CD4-positive, alpha-beta memory T cell (primary cell): Measurements from ENCODE around the gene MUC6. TPM values are rescaled to one million over a fixed set of nuclear protein-coding genes. Genes with fewer than 3 reads are reported as not detected.

ENCODE experiments used
- CTCF ChIA-PET: fragments of 350-600 bp; sonication (Branson Sonifier 250); formaldehyde crosslinking; loops from one replicate; lab custom pipeline; 2021; ENCODE audit warnings: inconsistent platforms; ENCODE audit not compliant: partially characterized antibody; lab: Charles Lee
- POLR2A ChIA-PET: fragments of 350-600 bp; sonication (Branson Sonifier 250); formaldehyde crosslinking; loops from one replicate; lab custom pipeline; 2021; ENCODE audit not compliant: partially characterized antibody; lab: Charles Lee
- DNase-seq, 5 donors: peaks; one replicate each; pipeline versions ENCODE4 v3.0.0 to v3.0.0-alpha.2; 2020 to 2022; ENCODE audit warnings: mixed read lengths in 1 of 5
- H3K27ac ChIP-seq: one replicate; pipeline ENCODE4 v1.7.0; 2013; ENCODE audit warnings: low read depth, low read length
- H3K27me3 ChIP-seq: 2 replicates; pipeline ENCODE4 v1.7.0; 2013; ENCODE audit warnings: mild to moderate bottlenecking, low read length, moderate library complexity; ENCODE audit not compliant: insufficient read depth
- H3K36me3 ChIP-seq: 2 replicates; pipeline ENCODE4 v1.7.0; 2013; ENCODE audit warnings: mild to moderate bottlenecking, low read length, moderate library complexity; ENCODE audit not compliant: insufficient read depth
- H3K4me1 ChIP-seq: 2 replicates; pipeline ENCODE4 v1.7.0; 2013; ENCODE audit warnings: mild to moderate bottlenecking, low read length, moderate library complexity; ENCODE audit not compliant: insufficient read depth
- H3K4me3 ChIP-seq, 2 donors: one replicate each; pipeline ENCODE4 v1.7.0; 2013; ENCODE audit warnings: low read length in 2 of 2, mild to moderate bottlenecking in 1 of 2
- H3K9me3 ChIP-seq, 2 donors: one replicate each; pipeline ENCODE4 v1.7.0; 2013; ENCODE audit warnings: low read length in 2 of 2, control low read depth in 1 of 2; ENCODE audit not compliant: control insufficient read depth in 1 of 2
- H3K27ac Mint-ChIP-seq, 7 donors: one replicate each; pipeline ENCODE4 v1.8.0; 2020 to 2021; ENCODE audit warnings: mixed read lengths in 7 of 7, mild to moderate bottlenecking in 6 of 7, inconsistent platforms in 3 of 7, moderate library complexity in 3 of 7
- H3K27me3 Mint-ChIP-seq, 2 donors: one replicate each; pipeline ENCODE4 v1.8.0; 2020 to 2021; ENCODE audit warnings: mixed read lengths in 2 of 2
- H3K36me3 Mint-ChIP-seq, 2 donors: one replicate each; pipeline ENCODE4 v1.8.0; 2020 to 2021; ENCODE audit warnings: mixed read lengths in 2 of 2, inconsistent platforms in 1 of 2, mild to moderate bottlenecking in 1 of 2
- H3K4me1 Mint-ChIP-seq, 4 donors: one replicate each; pipeline ENCODE4 v1.8.0; 2020 to 2021; ENCODE audit warnings: mixed read lengths in 4 of 4, mild to moderate bottlenecking in 1 of 4
- H3K4me3 Mint-ChIP-seq, 8 donors: one replicate each; pipeline ENCODE4 v1.8.0; 2020 to 2021; ENCODE audit warnings: mixed read lengths in 8 of 8, mild to moderate bottlenecking in 7 of 8, moderate library complexity in 6 of 8, inconsistent platforms in 3 of 8
- H3K9me3 Mint-ChIP-seq, 8 donors: one replicate each; pipeline ENCODE4 v1.8.0; 2020 to 2021; ENCODE audit warnings: mixed read lengths in 8 of 8, mild to moderate bottlenecking in 5 of 8, inconsistent platforms in 3 of 8, moderate library complexity in 1 of 8
- intact Hi-C: fragments of 100-400 bp; cut with micrococcal nuclease; formaldehyde crosslinking; loops from one replicate; pipeline ENCODE4 v1.15.1; 2023
- polyA plus RNA-seq, 2 donors: library from polyadenylated mRNA; unstranded; fragments of 300-500 nt; fragmentation: Illumina TruSeq; gene quantifications; one replicate each; pipeline ENCODE4 v1.2.3, GENCODE V29; 2021
- total RNA-seq, 2 experiments: library from RNA; stranded (reverse); gene quantifications; one replicate each; pipeline ENCODE4 v1.2.3, GENCODE V29; 2021

Gene MUC6
- total and polyA plus RNA-seq, 4 experiments from 2014 or later, result 0.13 TPM; not detected in 3

- H3K27me3 ChIP-seq, result no peaks in the 10 kb centered on the region
- no peak overlapping the region for H3K27ac ChIP-seq
- intact Hi-C loops, result no loop called here
- DNase-seq, result no peak
- Mint-ChIP-seq H3K4me1 (peaks cover 0 to 3% (median 0%) of the 10 kb centered on the region in 4 donors), H3K27ac (no peak overlapping the region), H3K9me3 (no peaks in the 10 kb centered on the region), H3K4me3 (no peak overlapping the region), H3K27me3 (peaks cover 6 to 18% of the 10 kb centered on the region in 2 donors), H3K36me3 (no peaks in the 10 kb centered on the region)
- H3K36me3 ChIP-seq, result no peaks in the 10 kb centered on the region
- no peaks in the 10 kb centered on the region for H3K9me3 ChIP-seq
- H3K4me3 ChIP-seq, result no peak overlapping the region
- POLR2A ChIA-PET, result no interaction called here
- CTCF ChIA-PET, result interaction anchor here (0.6 kb wide), 1 partner anchor 272 kb away, joined by 3 read pairs; no protein-coding TSS in a partner anchor
- peaks cover 4% of the 10 kb centered on the region for H3K4me1 ChIP-seq
These were observed 16.8 kb upstream of the MUC6 start for GRCh38 chr11:1053121-1053901.

DNA sequence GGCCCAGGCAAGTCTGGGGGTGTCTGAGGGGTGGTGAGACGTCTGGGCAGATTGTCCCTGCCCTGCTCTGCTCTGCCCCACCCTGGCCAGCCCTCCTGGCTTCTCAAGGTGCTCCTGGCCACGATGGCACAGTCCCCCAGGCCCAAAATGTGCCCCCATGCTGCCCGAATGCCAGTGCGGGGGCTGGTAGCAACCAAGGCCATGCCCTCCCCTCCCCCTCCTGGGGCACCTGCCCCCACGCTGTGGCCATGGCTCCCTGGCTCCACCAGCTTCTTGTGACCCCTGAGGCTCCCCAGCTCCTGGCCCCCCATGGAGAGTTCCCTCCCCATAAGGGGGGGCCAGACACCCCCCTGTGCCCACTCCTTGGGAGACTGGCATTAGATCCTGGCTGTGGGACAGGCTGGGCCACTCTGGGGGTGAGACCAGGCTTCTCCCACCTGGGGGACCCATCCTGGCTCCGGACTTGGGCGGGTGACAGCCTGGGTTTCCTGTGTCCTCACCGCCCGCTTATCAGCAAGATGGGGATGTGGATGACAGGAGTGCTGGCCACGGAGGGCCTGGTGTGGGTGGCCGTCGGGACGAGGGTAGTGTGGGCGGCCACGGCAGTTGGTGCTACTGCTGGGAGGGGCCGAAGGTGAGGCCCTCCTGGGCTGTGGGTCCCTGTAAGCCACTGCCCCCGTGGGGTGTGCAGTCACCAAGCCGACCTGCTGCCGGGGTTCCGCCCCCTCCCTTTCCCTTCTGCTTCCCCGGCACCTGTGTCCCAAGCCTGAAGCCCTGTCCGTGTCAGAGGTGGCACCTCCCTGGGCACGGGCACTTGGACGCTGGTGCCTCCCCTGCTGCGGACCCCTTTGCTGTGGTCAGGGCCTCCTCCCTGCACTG is 15.9 kb upstream of the MUC6 start:
- peaks cover 4% of the 10 kb centered on the region for H3K4me1 ChIP-seq
- ChIA-PET POLR2A (interaction anchor here (0.9 kb wide), 1 partner anchor 124 kb away, joined by 3 read pairs; no protein-coding TSS in a partner anchor), CTCF (interaction anchor here (0.6 to 3.2 kb wide), 4 partner anchors 124 to 273 kb away, joined by 3 to 35 read pairs (median 4); no protein-coding TSS in a partner anchor)
- H3K27me3 Mint-ChIP-seq, result peaks cover 6 to 12% of the 10 kb centered on the region in 2 donors
- no peak overlapping the region for H3K4me3 Mint-ChIP-seq
- intact Hi-C loops, result no loop called here
- H3K4me3 ChIP-seq, result no peak overlapping the region
- no peaks in the 10 kb centered on the region for H3K36me3 Mint-ChIP-seq
- H3K27ac Mint-ChIP-seq, result no peak overlapping the region
- no peak for DNase-seq
- H3K36me3 ChIP-seq, result no peaks in the 10 kb centered on the region
- no peak overlapping the region for H3K27ac ChIP-seq
- no peaks in the 10 kb centered on the region for H3K27me3 ChIP-seq
- H3K9me3 Mint-ChIP-seq, result no peaks in the 10 kb centered on the region
- no peaks in the 10 kb centered on the region for H3K9me3 ChIP-seq
- H3K4me1 Mint-ChIP-seq, result peaks cover 0 to 3% (median 0%) of the 10 kb centered on the region in 4 donors

DNA sequence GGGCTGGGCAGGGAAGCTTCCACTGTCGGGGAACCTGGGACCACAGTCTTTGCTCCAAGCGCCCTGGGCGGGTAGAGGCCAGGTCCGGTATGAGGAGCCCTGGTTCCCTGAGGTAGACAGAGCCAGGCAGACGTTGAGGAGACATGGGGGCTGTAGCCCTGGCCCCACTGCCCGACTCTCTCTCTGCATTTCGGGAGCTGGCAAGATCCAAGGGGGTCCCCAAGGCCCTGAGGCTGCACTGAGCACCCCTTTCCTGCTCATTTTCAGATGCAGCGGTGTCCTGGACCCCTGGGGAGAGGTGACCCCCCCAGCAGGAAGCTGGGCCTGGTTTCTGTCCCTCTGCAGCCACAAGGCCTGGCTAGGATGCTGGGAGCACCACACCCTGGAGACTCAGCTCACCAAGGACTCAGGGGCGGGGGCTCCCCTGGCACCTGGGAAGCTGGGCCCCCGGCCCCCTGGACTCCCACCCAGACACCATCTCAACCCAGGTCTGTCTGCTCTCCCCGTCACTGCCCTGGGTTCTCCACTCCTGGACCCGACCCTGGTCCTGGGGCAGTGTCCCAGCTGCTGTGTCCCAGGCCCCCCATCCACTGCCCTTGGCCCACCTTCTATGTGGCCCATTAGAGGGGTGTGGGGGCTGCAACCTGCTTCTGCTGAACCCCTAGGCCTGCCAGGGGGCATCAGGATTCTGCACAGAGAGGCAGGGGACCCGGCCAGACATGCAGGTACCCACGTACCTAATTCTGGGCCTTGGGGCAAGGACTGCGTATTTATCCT is 15.0 kb upstream of the MUC6 start:
- Mint-ChIP-seq H3K4me1 (peaks cover 0 to 9% (median under 1%) of the 10 kb centered on the region in 4 donors), H3K36me3 (no peaks in the 10 kb centered on the region), H3K4me3 (no peak overlapping the region), H3K27me3 (peaks cover 6 to 12% of the 10 kb centered on the region in 2 donors), H3K9me3 (peaks cover 0 to 2% (median 0%) of the 10 kb centered on the region in 8 donors), H3K27ac (no peak overlapping the region)
- Histone ChIP-seq H3K4me3 (no peak overlapping the region), H3K36me3 (no peaks in the 10 kb centered on the region), H3K27me3 (no peaks in the 10 kb centered on the region), H3K9me3 (no peaks in the 10 kb centered on the region), H3K4me1 (peaks cover 4% of the 10 kb centered on the region), H3K27ac (no peak overlapping the region)
- POLR2A ChIA-PET, result interaction anchor here (0.9 to 1.6 kb wide), 2 partner anchors 124 to 203 kb away, joined by 3 to 6 read pairs; no protein-coding TSS in a partner anchor
- intact Hi-C loops, result loop anchor here (1.0 kb wide), 1 partner anchor 126 kb away; the partner anchor contains the start of gene AP2A2
- DNase-seq, result no peak
- CTCF ChIA-PET, result interaction anchor here (1.2 to 3.2 kb wide), 3 partner anchors 123 to 210 kb away, joined by 3 to 35 read pairs (median 5); no protein-coding TSS in a partner anchor

DNA sequence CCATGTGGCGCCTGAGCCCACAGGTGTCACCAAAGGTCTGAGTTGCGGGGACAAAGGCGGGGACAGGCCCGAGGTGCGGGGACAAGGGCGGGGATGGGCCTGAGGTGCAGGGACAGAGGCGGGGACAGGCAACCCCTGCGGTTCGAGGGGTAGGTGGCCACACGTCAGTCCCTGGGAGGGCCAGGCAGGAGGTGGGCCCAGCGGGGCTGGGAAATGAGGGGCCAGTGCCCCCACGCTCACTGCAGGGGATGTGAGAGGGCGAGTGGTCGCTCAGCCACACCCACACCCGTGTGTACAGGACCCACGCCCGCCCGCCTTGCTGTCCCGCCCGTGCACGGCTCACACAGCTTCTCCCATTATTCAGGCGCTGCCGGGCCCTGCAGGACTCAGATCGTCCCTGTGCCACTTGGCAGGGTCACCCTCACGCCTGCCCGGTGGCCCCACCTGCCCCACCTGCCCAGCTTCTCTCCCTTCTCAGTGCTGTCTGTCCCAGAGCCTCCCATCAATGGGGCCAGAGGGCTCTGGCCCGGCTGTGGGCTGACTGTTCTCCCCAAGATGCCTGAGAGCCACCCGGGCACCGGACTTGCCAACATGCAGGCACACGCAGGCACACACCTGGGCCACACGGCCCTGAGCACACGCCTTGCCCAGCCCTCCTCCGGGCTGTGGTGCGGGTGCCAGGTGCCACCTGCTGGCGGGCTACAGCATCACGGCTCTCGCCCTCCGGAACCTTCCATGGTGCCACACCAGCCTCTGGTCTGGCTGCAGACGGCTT is 14.2 kb upstream of the MUC6 start:
- Histone ChIP-seq H3K27me3 (no peaks in the 10 kb centered on the region), H3K36me3 (no peaks in the 10 kb centered on the region), H3K9me3 (no peaks in the 10 kb centered on the region), H3K27ac (no peak overlapping the region), H3K4me3 (no peak overlapping the region), H3K4me1 (peaks cover 4% of the 10 kb centered on the region)
- peaks cover 0 to 3% (median 0%) of the 10 kb centered on the region in 8 donors for H3K9me3 Mint-ChIP-seq
- peak overlapping the region in 1 of 7 donors; percentile 36 for H3K27ac Mint-ChIP-seq
- ChIA-PET POLR2A (interaction anchor here (0.9 to 1.6 kb wide), 2 partner anchors 123 to 202 kb away, joined by 3 to 6 read pairs; no protein-coding TSS in a partner anchor), CTCF (interaction anchor here (1.7 to 3.2 kb wide), 2 partner anchors 203 to 210 kb away, joined by 5 to 35 read pairs; no protein-coding TSS in a partner anchor)
- peak; percentile 58 to 72 (median 70) for DNase-seq
- peaks cover 0 to 9% (median under 1%) of the 10 kb centered on the region in 4 donors for H3K4me1 Mint-ChIP-seq
- H3K4me3 Mint-ChIP-seq, result no peak overlapping the region
- intact Hi-C loops, result loop anchor here (1.0 kb wide), 1 partner anchor 125 kb away; the partner anchor contains the start of gene AP2A2
- H3K27me3 Mint-ChIP-seq, result peaks cover 6 to 12% of the 10 kb centered on the region in 2 donors
- no peaks in the 10 kb centered on the region for H3K36me3 Mint-ChIP-seq

DNA sequence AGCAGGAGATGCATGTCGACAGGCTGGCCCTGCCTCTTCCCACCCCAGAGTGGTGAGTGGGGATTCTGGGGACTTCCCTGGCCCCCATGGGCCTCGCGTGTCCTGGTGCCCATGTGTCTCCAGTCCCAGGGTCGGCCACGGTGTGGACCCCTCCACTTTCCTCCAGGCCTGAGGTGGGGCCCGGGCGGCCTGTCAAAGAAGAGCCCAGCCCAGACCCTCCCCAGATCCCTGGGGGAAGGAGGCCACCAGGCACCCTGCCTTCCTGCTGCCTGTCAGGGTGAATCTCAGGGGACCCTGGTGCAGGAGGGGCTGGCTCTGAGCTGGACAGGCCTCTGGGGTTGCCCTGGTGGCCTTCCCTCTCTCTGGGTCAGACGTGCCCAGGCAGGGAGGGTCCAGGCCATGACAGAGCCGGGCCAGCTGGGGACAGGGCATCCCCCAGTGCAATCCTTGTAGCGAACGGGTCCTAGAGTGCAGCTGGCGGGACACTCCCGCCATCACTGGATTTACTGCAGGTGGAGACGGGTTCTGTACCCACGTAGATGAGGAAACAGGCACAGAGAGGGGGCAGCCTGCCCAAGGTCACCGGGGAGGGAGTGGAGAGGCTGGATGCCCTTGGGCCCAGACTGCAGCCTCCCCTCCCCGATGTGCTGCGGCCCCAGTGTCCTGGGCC is 13.5 kb upstream of the MUC6 start:
- H3K9me3 ChIP-seq, result no peaks in the 10 kb centered on the region
- H3K27me3 ChIP-seq, result no peaks in the 10 kb centered on the region
- Mint-ChIP-seq H3K9me3 (peaks cover 0 to 3% (median 0%) of the 10 kb centered on the region in 8 donors), H3K4me3 (no peak overlapping the region), H3K27ac (no peak overlapping the region), H3K4me1 (peaks cover 0 to 9% (median under 1%) of the 10 kb centered on the region in 4 donors), H3K27me3 (peaks cover 6 to 11% of the 10 kb centered on the region in 2 donors), H3K36me3 (no peaks in the 10 kb centered on the region)
- no peaks in the 10 kb centered on the region for H3K36me3 ChIP-seq
- no peak overlapping the region for H3K4me3 ChIP-seq
- ChIA-PET POLR2A (interaction anchor here (1.6 kb wide), 1 partner anchor 202 kb away, joined by 6 read pairs; no protein-coding TSS in a partner anchor), CTCF (interaction anchor here (1.7 to 3.2 kb wide), 2 partner anchors 202 to 209 kb away, joined by 5 to 35 read pairs; no protein-coding TSS in a partner anchor)
- H3K4me1 ChIP-seq, result peaks cover 4% of the 10 kb centered on the region
- no peak overlapping the region for H3K27ac ChIP-seq
- no peak for DNase-seq
- intact Hi-C loops, result no loop called here
